Sigmoid colon (tissue), 4 donors: ENCODE data around the gene OR1N1.

Experiments
- EP300 ChIP-seq, 4 donors: sonication (generic); formaldehyde crosslinking; IDR thresholded peaks; one replicate each; pipeline ENCODE4 v1.6.1; 2017; ENCODE audit warnings: antibody characterized with exemption in 4 of 4
- POLR2A ChIP-seq, 2 donors: fragments of 450-650 bp; IDR thresholded peaks; one replicate each; pipeline ENCODE4 v1.6.1; 2016; ENCODE audit warnings: antibody characterized with exemption in 2 of 2, mild to moderate bottlenecking in 2 of 2, moderate library complexity in 2 of 2
- POLR2AphosphoS5 ChIP-seq, 4 donors: sonication (generic); formaldehyde crosslinking; IDR thresholded peaks; one replicate each; pipeline ENCODE4 v1.6.1; 2017; ENCODE audit warnings: antibody characterized with exemption in 4 of 4
- TF ChIP-seq, protein P1 (sequence below), 4 experiments: fragments of 450-650 bp in 3 of 4; fragments of 200-600 bp in 1 of 4; IDR thresholded peaks; one replicate each; pipeline ENCODE4 v1.5.1; 2016 to 2019; ENCODE audit warnings: antibody characterized with exemption in 4 of 4, mild to moderate bottlenecking in 3 of 4, moderate library complexity in 2 of 4

DNA sequence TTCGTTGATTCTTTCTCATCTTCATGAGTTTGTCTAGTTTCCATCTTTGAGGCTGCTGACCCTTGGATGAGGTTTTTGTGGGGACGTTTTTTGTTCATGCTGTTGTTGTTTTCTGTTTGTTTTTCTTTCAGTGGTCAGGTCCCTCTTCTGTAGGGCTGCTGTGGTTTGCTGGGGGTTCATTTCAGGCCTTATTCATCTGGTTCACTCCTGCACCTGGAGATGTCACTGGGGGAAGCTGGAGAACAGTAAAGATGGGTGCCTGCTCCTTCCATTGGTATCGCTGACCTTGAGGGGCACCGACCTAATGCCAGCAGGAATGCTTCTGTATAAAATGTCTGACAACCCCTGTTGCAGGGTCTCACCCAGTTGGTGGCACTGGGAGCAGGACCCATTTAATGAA is 34.4 kb upstream of the OR1N1 start:
- TF ChIP-seq POLR2A (IDR thresholded peaks at IDR 0.05), result no peak
- TF ChIP-seq POLR2AphosphoS5 (IDR thresholded peaks at IDR 0.05), result no peak
- TF ChIP-seq, protein P1, sequence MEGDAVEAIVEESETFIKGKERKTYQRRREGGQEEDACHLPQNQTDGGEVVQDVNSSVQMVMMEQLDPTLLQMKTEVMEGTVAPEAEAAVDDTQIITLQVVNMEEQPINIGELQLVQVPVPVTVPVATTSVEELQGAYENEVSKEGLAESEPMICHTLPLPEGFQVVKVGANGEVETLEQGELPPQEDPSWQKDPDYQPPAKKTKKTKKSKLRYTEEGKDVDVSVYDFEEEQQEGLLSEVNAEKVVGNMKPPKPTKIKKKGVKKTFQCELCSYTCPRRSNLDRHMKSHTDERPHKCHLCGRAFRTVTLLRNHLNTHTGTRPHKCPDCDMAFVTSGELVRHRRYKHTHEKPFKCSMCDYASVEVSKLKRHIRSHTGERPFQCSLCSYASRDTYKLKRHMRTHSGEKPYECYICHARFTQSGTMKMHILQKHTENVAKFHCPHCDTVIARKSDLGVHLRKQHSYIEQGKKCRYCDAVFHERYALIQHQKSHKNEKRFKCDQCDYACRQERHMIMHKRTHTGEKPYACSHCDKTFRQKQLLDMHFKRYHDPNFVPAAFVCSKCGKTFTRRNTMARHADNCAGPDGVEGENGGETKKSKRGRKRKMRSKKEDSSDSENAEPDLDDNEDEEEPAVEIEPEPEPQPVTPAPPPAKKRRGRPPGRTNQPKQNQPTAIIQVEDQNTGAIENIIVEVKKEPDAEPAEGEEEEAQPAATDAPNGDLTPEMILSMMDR (IDR thresholded peaks at IDR 0.05), result no peak
- no peak for TF ChIP-seq EP300 (IDR thresholded peaks at IDR 0.05)
